GM21367 (cell line): ENCODE measurements around the gene CRYZL1.
A peak's percentile ranks its signal among the peaks of the same experiment; 100 is the strongest.
"Not testable (repeated sequence)": the region's sequence is repeated elsewhere in the genome, so short reads cannot be mapped to it uniquely, and the experiment has no call there.

Source experiments
- ATAC-seq: cut with Tn5 transposase; IDR thresholded peaks from one replicate; pipeline ENCODE4 v1.9.1; 2021; ENCODE audit not compliant: unreplicated experiment

The CRYZL1 gene

GRCh38 chr21:33640697-33641351 is 717 bp downstream of the CRYZL1 start:
- no peak for ATAC-seq

GRCh38 chr21:33634254-33634653 is 7.3 kb downstream of the CRYZL1 start:
- ATAC-seq, result no peak

GRCh38 chr21:33626151-33626550 is 15.4 kb downstream of the CRYZL1 start:
- ATAC-seq, result not testable (repeated sequence)

GRCh38 chr21:33622253-33622652 is 19.3 kb downstream of the CRYZL1 start:
- ATAC-seq, result no peak

GRCh38 chr21:33619726-33620125 is 21.8 kb downstream of the CRYZL1 start:
- no peak for ATAC-seq

GRCh38 chr21:33618407-33618806 is 23.1 kb downstream of the CRYZL1 start:
- ATAC-seq, result no peak

- not testable (repeated sequence) for ATAC-seq
Observed at GRCh38 chr21:33617565-33617964, 24.0 kb downstream of the CRYZL1 start.

GRCh38 chr21:33611006-33611744 is 30.4 kb downstream of the CRYZL1 start:
- no peak for ATAC-seq

GRCh38 chr21:33608559-33608958 is 33.0 kb downstream of the CRYZL1 start:
- ATAC-seq, result no peak

GRCh38 chr21:33598051-33598450 is 43.5 kb downstream of the CRYZL1 start:
- no peak for ATAC-seq

GRCh38 chr21:33588485-33589335 is 52.8 kb downstream of the CRYZL1 start, which contains the start of gene DONSON:
TSS of gene DONSON (minus strand) at chr21:33588684. CDS start at chr21:33588641, 43 bp downstream.
- ATAC-seq, result peak; percentile 80

- peak; percentile 23 for ATAC-seq
Observed at GRCh38 chr21:33587792-33588484, 53.6 kb downstream of the CRYZL1 start.

GRCh38 chr21:33586927-33587326 is 54.6 kb downstream of the CRYZL1 start:
- ATAC-seq, result no peak

GRCh38 chr21:33584455-33584854 is 57.1 kb downstream of the CRYZL1 start:
- ATAC-seq, result no peak

- no peak for ATAC-seq
Observed at GRCh38 chr21:33578959-33579542, 62.5 kb downstream of the CRYZL1 start.

- no peak for ATAC-seq
Observed at GRCh38 chr21:33578214-33578613, 63.3 kb downstream of the CRYZL1 start.

- not testable (repeated sequence) for ATAC-seq
Observed at GRCh38 chr21:33576741-33577141, 64.8 kb downstream of the CRYZL1 start.

- no peak for ATAC-seq
Observed at GRCh38 chr21:33572350-33572749, 69.2 kb downstream of the CRYZL1 start.

- no peak for ATAC-seq
Observed at GRCh38 chr21:33569991-33570390, 71.5 kb downstream of the CRYZL1 start.

- ATAC-seq, result no peak
Observed at GRCh38 chr21:33568448-33568847, 73.1 kb downstream of the CRYZL1 start.

- ATAC-seq, result no peak
Observed at GRCh38 chr21:33567914-33568313, 73.6 kb downstream of the CRYZL1 start.
